Measurements from ENCODE around the gene FSD1L.

The FSD1L gene

GRCh38 chr9:105435453-105435852, 12.4 kb upstream of the FSD1L start:
- no peak for DNase-seq (ENCODE audit: low read depth in 2 of 2)

- no peak for DNase-seq (ENCODE audit: low read depth in 2 of 2)
Measured at GRCh38 chr9:105436783-105437182, 11.1 kb upstream of the FSD1L start.

DNA sequence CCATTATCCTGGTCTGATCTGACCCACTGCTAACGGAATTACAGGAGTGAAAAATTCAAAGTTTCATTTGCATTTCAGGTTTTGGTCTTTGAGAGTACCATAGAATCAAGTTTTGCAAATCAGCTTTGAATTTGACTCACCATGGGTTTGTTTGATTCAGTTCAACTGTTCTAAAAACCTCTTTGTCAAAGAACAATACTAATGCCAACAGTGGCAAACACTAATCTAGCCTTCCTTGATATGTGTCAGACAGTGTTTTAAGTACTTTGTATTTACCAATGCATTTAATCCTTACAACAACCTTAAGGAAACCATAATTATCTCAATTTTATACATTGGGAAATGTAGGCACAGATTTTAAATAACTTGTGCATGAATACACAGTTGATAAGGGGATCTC, 10.1 kb upstream of the FSD1L start:
- no peak for DNase-seq (ENCODE audit: low read depth in 2 of 2)

- DNase-seq (ENCODE audit: low read depth in 2 of 2) = no peak
Measured at GRCh38 chr9:105438141-105438806, 9.6 kb upstream of the FSD1L start.

DNA sequence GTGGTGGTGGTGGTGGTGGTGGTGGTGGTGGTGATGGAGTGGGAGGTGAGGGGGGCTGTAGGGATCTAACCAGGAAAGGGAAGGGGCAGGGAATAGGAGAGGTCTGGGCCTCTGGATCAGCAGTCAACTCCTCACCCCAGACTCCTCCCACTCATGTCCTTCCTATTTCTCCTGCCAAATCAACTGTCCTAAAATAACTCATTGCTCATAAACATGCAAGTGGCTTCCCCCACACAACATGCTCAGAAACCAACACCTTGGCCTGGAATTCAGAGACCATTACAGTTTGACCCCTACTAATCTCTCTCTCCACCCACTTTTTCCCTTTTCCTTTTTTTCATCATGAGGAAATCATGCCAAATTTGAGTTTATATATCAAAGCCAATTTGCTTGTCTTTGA, 8.4 kb upstream of the FSD1L start:
- no peak for DNase-seq (ENCODE audit: low read depth in 2 of 2)

DNA sequence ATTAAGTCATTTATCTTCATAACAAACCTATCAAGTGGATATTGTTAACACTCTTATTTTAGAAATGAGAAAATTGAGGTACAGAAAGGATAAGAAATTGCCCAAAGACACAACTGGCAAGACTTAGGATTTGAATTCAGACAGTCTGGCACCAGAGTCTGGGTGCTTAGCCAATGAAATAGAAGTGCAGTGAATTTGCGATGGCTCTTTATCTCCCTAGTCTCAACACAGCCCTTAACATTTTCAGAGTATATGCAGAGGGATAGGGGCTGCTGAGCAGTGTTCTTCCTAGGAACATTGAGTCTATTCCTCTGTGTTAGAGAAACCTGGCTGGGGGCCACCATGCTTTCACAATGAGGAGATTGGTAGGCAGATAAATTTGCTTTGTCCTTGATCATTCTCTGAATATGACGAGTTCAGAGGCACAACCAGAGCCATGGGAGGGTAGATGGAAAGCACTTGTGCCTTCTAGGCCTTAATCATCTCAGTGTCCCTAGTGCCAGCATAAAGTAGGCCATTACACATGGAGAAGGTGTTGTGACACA, 6.1 kb upstream of the FSD1L start:
- DNase-seq (ENCODE audit: low read depth in 2 of 2) = no peak

DNA sequence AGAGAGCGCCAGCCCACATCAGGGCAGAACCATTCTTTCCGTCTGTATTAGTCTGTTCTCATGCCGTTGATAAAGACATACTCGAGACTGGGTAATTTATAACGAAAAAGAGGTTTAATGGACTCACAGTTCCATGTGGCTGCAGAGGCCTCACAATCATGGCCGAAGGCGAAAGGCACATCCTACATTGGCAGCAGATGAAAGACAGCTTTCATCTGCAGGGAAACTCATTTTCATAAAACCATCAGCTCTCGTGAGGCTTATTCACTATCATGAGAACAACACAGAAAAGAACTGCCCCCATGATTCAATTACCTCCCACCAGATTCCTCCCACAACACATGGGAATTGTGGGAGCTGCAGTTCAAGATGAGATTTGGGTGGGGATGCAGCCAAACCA, 4.7 kb upstream of the FSD1L start:
- DNase-seq (ENCODE audit: low read depth in 2 of 2) = no peak

GRCh38 chr9:105444130-105444529, 3.7 kb upstream of the FSD1L start:
- DNase-seq (ENCODE audit: low read depth in 2 of 2) = no peak

- DNase-seq (ENCODE audit: low read depth in 2 of 2) = no peak
Measured at GRCh38 chr9:105445203-105445881, 2.5 kb upstream of the FSD1L start.

DNA sequence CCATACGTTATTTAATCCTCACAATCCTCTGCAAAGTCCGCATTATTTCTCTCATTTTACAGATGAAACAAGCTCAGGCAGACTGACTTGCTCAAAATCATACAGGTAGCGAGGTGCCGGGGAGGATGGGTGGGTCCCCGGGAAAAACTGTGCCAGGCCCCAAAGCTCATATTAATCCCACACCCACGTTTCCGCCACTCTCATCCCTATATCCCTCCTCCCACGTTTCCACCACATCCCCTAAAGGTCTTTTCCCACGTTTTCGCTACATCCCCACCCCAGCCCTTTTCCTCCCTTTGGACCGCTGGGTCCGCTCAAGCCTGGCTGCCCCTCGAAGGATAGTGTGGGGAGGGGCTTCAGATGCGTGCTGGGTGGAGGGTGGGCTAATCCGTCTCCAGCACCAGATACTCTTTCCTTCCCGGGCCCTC, 434 bp upstream of the FSD1L start:
- DNase-seq (ENCODE audit: low read depth in 2 of 2) = no peak

- no peak for DNase-seq (ENCODE audit: low read depth in 2 of 2)
Measured at GRCh38 chr9:105449081-105449480, 1.2 kb downstream of the FSD1L start.

- DNase-seq (ENCODE audit: low read depth in 2 of 2) = no peak
Measured at GRCh38 chr9:105452185-105452584, 4.4 kb downstream of the FSD1L start.

DNA sequence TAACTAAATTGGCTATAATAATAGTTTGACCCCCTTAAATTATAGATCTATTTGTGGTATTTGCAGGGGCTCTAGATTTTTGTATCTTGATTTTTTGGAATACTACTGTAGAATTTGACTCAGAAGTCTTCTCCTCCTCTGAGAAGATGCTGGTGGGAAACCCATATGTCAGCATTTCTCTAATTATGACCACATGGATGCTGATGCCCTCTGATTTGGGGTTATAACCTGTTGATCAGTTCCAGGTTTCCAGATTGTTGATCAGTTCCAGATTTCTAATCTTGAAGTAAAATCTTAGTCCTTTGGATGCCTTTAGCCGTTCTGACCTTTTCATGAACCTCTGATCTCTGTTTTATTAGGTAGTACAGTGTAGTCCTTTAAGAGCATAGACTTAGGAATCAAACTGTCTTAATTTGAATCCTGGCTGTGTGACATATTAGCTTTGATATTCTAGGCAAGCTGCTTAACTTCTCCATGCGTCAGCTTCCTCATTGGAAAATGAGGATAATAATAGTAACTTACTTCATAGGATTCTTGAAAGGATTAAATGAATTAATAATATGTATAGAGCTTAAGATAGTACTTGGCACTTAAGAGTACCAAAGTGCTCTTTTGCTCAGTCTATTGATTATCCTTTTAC, 8.1 kb downstream of the FSD1L start:
- no peak for DNase-seq (ENCODE audit: low read depth in 2 of 2)

DNA sequence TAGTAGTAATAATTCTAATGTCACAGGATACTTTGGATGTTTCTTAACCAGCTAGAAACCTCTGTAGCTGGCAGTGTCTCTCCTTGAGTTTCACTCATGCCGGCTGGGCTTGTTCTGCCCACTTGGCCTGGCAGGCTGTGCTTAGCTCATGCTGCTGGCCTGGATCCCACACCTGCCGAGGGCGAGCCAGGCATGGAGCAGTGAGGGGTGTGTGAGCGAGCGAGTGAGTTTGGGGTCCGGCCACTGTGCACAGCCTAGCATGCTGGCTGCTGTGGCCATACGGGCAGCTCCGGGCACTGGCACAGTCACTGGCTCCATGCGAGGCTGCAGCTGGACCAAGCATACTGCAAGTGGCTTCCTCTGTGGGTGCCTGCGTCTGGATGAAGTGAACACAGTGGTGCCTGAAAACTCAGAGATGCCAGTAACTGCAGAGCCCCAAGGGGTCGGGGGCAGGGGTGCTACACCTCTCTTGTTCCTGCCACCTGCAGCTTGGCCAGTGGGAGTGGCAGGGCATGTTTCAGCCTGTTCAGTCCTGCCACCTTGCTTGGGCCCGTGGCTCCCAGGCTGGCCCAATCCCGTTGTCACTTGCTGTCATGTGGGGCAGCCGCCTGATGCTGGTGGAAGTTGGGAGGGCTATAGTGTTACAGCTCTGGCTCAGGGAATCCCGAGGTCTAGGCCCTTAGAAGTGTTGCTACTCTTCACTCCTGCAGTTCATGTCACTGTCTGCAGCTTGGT, 9.9 kb downstream of the FSD1L start:
- no peak for DNase-seq (ENCODE audit: low read depth in 2 of 2)

- DNase-seq (ENCODE audit: low read depth in 2 of 2) = no peak
Measured at GRCh38 chr9:105458404-105458803, 10.6 kb downstream of the FSD1L start.

- no peak for DNase-seq (ENCODE audit: low read depth in 2 of 2)
Measured at GRCh38 chr9:105459336-105459735, 11.5 kb downstream of the FSD1L start.

- no peak for DNase-seq (ENCODE audit: low read depth in 2 of 2)
Measured at GRCh38 chr9:105466898-105467455, 19.1 kb downstream of the FSD1L start.

GRCh38 chr9:105468875-105469274, 21.0 kb downstream of the FSD1L start:
- no peak for DNase-seq (ENCODE audit: low read depth in 2 of 2)

GRCh38 chr9:105473221-105473620, 25.4 kb downstream of the FSD1L start:
- no peak for DNase-seq (ENCODE audit: low read depth in 2 of 2)

DNA sequence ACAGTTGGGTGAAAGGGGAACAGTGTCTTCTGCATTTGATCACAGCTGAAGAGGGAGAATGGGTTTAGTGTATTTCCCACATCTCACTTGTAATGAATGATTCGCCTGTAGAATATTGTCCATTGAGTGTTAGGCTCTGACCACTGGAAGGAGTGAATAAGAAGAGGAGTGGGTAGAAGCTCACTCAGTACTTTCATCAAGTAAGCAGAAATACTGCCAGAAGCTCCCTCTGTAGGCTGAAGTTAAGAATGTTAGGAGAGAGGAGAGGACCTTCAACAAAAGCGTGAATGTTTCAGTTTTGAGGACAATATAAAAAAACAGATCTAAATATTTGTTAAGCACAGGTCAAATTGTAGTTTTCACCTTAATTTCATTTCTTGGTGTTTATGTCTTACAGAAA, 27.5 kb downstream of the FSD1L start:
- DNase-seq (ENCODE audit: low read depth in 2 of 2) = no peak

DNA sequence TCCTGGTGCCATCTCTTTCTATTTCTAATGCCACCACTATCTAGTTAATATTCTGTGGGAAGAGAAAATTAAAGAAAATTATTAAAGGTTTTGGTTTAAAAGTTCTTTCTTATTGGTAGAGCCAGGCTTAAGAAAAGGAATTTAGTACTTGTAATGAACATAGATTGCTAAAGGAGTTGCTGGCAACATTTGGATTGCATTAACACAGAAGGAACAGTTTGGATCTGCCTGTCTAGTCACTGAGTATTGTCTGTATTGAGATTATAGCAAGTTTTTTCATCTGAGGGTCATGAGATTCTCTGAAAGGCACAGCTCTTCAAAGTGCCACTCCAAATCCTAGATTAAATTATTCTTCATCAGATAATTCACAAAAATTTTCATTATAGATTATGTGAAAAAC, 32.0 kb downstream of the FSD1L start:
- no peak for DNase-seq (ENCODE audit: low read depth in 2 of 2)

DNA sequence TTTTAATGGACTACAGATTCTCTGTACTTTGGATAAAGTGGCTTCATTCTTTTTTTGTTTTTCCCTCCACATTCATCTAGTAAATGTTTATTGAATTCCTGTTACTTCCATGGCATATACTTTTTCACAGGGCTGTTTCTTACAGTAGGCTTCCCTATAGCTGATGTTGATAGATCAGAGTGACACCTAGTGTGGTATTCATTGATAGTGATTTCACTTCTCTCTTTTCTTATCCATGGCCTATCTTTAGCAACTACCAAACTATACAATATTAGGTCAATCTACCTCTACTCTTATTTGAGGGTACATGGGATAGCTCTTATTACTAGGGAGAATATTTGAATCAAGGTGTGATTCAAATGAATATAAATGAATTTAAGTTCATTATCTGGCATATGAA, 35.8 kb downstream of the FSD1L start:
- DNase-seq (ENCODE audit: low read depth in 2 of 2) = no peak

Data from stimulated activated CD8-positive, alpha-beta memory T cell treated with anti-CD3 and anti-CD28 coated beads, Interleukin-7, amount 100 ng/mL, for 4 hours (primary cell).